Left renal pelvis (tissue), 4 donors: ENCODE data around the gene RPL22. TPM values are rescaled to one million over a fixed set of nuclear protein-coding genes. Genes with fewer than 3 reads are reported as not detected.

Experiments used
- DNase-seq, 4 donors: peaks; one replicate each; pipeline ENCODE4 v3.0.0-alpha.2; 2013; ENCODE audit warnings: low read depth in 4 of 4, low spot score in 3 of 4
- polyA plus RNA-seq, 4 donors: library from polyadenylated mRNA; unstranded; fragments of 120-200 nt; gene quantifications; one replicate each; pipeline ENCODE4 v1.2.1, GENCODE V29; 2013; ENCODE audit not compliant: insufficient read length in 4 of 4

RPL22 gene
- polyA plus RNA-seq, 4 donors: 523 to 790 (median 627) TPM

DNA sequence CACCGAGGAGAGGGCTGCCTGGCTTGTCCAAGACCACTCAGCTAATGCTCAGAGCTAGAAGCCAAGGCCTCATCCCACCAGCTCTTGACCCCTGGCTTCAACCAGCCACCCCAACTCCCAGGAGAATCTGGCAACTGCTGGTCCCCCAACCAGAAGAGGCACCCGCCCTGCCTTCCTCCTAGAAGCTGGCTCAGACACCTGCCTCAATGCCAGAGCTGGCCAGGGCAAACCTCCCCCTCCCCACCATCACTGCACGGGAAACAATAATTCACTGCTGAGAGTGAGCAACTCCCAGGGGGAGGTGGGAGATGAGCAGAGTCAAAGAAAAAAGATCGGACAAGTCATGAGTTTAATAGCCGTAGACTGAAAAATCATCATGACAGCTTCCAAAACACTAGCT, 22.6 kb downstream of the RPL22 start:
- no peak for DNase-seq

DNA sequence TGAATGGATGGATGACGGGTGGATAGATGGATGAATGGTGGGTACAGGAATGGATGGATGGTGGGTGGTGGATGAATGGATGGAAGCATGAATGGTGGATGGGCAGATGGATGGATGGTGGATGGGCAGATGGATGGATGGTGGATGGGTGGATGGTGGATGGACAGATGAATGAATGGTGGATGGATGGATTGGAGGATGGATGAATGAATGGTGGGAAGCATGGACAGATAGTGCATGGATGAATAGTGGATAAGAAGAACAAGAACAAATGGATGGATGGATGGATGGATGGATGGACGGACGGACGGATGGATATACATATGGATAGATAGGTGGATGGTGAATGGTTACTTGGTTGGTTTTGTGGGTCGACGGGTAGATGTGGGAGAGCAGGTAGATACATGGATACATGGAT, 24.0 kb downstream of the RPL22 start:
- no peak for DNase-seq

- no peak for DNase-seq
These were observed 24.6 kb downstream of the RPL22 start for GRCh38 chr1:6174621-6175410.

DNA sequence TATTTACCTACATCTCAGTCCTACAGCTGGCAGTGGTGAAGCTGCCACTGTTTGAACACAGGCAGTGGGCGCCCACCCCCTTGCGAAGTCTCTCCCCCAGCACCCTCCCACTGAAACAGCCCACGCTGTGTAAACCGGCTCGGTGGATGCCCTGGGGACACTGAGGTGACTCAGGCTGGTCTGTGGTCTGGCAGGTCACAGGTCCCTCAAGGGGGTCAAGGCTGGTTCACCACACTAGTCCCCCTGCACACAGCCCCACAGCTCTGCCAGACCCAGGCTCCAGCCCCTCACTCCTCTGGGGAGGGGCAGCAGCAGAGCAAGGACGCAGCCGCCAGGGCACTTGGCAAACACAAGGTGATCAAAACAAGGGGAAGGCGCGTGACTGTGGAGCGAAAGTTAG, 26.8 kb downstream of the RPL22 start:
- no peak for DNase-seq

- no peak for DNase-seq
These were observed 27.8 kb downstream of the RPL22 start for GRCh38 chr1:6171548-6172124.

GRCh38 chr1:6170742-6171201, 28.6 kb downstream of the RPL22 start:
- DNase-seq: no peak

GRCh38 chr1:6170116-6170741, 29.2 kb downstream of the RPL22 start:
- DNase-seq: no peak

GRCh38 chr1:6168947-6169586, 30.3 kb downstream of the RPL22 start:
- DNase-seq: no peak

GRCh38 chr1:6167391-6168303, 31.7 kb downstream of the RPL22 start:
- no peak for DNase-seq

- DNase-seq: no peak
These were observed 32.6 kb downstream of the RPL22 start for GRCh38 chr1:6166655-6167390.

- DNase-seq: no peak
These were observed 33.2 kb downstream of the RPL22 start for GRCh38 chr1:6166221-6166620.

DNA sequence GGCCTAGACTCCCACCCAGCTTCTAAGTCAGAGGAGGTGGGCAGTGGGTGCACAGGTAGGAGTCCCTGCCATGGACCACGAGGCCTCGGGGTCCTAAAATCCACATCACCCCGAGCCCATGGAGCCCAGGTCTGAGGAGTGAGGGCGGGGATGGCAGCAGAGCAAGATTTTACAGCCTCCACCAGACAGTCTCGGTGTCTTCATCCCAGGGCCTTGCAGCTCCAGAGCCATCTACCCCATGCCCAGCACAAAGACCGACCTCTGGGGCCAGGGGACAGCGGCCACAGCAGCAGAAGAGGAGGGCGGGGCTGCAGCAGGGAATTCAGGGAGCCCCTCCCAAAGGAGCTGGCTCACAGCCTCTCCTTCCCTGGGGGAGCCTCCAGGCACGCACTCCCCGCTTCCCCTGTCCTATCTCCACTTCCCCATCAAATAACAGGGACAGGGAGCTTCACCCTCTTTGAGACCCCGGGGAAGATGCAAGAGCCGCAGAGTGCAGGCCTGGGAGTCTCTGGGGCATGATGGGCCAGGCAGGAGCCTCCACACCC, 33.9 kb downstream of the RPL22 start:
- DNase-seq: no peak

GRCh38 chr1:6165027-6165426, 34.4 kb downstream of the RPL22 start:
- DNase-seq: no peak

GRCh38 chr1:6163973-6164617, 35.3 kb downstream of the RPL22 start:
- no peak for DNase-seq

GRCh38 chr1:6163191-6163972, 36.0 kb downstream of the RPL22 start:
- DNase-seq: no peak

GRCh38 chr1:6162773-6163172, 36.6 kb downstream of the RPL22 start:
- DNase-seq: no peak

GRCh38 chr1:6162341-6162740, 37.1 kb downstream of the RPL22 start:
- no peak for DNase-seq

DNA sequence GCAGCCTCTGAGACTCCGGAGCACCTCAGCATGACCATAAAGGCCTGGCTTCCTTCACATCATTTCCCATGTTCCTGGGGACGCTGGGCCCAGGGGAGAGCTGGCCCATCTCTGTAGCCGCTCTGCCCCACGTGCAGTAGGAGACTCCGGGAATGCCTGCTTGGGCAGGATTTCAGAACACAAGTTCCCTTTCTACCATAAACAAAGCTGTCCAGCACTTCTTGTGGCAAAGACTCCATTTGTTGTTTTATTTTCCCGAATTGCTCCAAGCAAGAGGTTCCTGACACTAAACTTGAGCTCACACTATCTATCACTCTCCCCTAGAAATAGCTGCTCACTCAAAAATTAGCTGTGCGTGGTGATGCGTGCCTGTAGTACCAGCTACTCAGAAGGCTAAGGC, 41.2 kb downstream of the RPL22 start:
- DNase-seq: no peak
